ENCODE data around the gene RAB20.
"Not testable (repeated sequence)": the region's sequence is repeated elsewhere in the genome, so short reads cannot be mapped to it uniquely, and the experiment has no call there.

RAB20 gene

DNA sequence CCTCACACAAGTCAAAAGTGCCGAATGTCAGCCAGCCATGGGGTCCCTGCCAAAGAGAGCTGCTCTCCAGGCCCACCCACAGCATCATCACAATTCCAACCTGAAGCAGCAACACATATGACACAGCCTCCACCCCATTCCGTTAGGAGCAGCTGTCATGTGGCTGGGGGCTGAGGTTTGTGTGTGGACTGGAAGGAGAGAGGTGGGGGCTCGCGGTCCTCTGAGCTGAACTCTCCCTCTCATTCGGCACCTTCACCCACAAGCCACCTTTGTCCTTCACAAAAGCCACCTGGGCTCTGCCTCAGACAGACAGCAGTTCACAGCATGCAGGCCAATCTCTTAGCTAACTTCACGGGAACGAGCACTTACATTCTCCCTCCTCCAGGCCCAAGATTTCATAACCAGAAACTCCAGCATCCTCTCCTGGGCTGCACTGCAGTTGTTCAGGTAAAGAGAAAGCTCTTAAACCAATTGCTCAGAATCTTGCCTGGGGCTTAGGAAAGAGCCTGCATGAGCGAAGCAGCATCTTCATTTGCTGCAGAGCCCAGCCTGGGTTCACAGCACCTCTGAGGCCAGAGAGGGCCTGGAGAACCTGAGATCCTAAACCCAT is 7.2 kb downstream of the RAB20 start:
- DNase-seq = no peak

DNA sequence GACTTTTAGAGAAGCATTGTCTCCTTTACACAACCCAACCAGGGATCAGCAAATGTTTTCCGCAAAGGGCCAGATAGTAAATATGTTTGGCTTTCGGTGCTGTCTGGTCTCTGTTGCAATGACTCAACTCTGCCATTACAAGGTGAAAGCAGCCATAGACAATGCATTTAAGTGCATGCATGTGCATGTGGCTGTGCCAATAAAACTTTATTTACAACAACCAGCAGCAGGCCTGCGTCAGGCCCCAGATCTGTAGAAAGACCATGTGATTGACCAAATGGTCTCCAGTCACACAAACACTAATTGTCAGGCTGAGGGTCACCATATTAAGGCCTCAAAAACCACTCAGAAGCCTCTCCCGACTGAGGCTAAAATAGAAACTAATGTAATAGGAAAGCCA is 8.1 kb downstream of the RAB20 start:
- DNase-seq = no peak

DNA sequence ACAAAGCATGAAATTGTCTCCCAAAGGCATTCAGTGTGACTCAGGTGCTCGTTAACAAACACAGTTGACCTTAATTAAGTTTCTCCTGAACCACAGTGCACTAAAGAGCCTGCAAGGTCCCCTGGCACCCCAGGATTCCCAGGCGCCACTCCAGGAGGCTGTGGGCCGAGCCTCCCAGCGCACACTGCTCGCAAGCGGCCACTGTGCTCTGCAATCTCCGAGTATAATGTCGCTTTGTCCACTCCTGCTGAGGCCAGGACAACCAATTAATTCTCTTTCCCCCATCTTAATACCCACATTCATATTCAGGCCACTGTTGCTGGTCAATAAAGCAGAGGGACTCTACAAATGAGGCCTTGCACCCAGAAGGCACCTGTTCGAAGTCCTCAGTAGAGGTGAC is 8.8 kb downstream of the RAB20 start:
- DNase-seq = no peak

DNA sequence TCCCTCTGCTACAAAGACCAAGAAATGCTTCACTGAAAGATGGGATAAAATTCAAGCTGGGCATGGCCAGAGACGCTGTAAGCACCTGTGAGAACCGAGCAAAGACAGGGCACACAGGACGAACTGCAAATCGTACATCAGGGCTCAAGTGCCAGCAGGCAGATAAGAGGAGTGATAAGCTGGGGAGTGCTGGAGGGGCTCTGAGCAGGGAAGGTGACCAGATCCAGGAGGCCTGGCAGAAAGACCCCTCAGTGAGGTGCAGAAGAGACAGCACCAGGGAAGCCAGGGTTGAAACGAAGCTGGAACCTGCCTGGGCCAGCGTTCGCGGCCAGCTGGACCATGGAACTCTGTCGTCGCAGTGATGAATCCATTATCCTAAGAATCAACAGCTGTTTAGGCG is 10.2 kb downstream of the RAB20 start:
- no peak for DNase-seq

DNA sequence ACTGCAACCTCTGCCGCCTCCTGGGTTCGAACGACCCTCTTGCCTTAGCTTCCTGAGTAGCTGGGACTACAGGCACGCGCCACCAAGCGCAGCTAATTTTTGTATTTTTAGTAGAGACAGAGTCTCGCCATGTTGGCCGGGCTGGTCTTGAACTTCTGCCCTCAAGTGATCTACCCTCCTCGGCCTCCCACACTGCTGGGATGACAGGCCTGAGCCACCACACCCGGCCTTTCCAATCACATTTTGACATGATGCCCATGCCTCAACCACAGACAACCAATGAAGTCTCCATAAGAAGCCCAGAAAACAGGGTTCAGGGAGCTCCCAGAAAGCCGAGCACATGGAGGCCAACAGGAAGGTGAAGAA is 11.7 kb downstream of the RAB20 start:
- DNase-seq = no peak

DNA sequence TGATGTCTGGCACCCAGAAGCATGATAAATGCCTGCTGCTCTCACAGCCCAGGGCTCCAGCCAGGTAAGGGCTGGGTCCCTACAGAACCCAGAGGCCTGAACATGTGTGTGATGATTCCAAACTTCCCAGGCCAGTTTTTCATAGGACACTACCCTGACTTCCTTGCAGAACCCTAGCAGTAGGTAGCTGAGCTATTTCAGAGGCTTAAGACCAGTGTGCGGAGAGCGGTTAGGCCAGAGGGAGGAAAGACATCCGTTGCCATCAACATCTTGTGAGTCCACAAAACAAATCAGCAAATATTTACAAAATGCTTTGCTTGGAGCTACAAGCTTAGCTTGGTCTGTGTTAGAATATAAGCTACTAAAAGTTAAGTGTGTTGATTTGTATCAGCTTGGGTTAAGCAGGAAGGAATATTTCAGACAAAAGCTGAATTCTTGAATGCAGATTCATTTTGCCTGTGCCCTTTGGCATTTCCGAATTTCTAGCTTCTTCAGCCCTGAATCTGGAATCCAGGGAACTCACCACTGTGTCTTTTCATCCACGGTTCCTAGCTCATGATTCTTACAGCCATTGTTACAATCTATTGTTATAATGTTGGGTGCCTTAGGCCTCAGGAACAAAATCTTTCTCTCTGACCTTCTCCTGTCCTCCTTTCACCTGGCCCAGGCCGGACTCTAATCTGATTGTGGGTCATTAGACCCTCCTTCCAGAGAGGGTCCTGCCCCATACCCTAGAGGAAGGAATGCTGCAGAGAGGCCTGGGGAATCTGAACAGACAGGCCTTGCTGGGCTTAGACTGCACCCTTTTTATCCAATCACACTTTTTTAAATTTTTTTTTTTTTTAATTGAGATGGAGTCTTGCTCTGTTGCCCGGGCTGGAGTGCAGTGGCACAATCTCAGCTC is 12.4 kb downstream of the RAB20 start:
- no peak for DNase-seq

DNA sequence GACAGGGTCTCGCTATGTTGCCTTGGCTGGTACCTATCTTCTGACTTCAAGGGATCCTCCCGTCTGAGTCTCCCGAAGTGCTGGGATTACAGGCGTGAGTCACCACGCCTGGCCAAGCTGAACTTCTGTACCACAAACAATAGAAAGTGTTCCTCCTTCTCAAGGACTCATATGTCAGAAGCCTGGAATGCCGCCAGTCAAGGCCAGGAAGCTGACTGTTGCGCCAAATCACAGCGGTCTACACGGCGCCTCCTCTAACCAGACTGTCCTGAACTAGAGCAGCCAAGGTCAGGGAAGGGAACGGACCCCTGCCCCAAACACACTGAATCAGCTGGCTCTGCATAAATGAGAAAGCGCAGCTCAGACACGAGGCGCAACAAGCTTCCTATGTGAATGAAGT is 14.6 kb downstream of the RAB20 start:
- no peak for DNase-seq

DNA sequence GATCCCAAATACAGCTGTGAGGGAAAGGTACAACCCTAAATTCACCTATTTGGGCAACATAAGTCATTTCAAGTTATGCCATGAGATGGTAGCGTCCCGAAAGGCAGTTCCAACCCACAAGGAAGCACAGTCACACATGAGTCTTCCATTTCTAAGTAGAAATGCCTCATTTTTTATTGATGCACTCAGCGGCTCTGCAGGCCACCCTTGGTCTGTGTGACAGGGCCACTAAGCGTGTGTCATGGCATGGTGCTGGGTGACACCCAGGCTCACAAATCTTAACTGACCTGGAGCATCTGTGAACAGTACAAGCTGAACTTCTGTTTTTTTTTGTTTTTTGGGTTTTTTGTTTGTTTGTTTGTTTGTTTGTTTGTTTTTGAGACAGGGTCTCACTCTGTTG is 15.1 kb downstream of the RAB20 start:
- no peak for DNase-seq

DNA sequence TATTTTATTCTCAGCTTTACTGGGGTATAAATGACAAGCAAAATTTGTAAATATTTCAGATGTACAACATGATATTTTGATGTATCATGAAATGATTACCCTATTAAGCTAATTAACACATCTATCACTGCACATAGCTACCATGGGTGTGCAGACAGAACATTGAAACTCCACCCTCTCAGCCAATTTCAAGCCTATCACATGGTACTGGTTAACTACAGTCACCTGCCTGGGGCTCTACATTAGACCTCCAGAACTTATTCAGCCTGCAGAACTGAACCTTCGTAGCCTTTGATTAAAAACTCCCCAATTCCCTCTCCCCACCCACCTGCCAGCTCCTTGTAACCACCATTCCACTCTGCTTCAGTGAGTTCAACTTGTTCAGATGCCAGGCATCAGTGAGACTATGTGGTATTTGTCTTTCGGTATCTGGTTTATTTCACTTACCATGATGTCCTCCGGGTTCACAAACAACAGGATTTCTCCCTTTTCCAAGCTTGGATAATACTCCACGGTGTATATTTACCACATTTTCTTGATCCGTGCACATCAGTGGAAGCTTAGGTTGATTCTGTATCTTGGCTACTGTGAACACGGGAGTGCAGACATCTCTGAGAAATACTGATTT is 19.2 kb downstream of the RAB20 start:
- no peak for DNase-seq

DNA sequence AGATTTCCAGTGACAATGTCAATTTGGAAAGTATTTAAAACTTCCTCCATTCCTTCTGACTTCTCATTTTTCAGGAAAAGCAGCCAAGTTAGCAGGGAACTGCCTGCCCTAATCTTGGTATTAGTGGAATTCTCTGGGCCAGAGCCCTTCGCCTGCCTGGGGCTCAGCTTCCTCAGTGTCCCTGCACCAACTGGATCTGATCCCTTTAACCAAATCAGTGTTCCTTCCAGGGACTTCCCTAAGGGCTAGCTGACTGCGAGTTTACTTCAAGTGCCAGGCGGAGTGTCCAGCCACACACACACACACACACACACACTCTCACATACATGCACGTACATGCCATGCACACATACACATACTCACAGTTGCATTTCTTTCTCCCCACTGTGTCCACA is 20.0 kb downstream of the RAB20 start:
- DNase-seq = no peak

DNA sequence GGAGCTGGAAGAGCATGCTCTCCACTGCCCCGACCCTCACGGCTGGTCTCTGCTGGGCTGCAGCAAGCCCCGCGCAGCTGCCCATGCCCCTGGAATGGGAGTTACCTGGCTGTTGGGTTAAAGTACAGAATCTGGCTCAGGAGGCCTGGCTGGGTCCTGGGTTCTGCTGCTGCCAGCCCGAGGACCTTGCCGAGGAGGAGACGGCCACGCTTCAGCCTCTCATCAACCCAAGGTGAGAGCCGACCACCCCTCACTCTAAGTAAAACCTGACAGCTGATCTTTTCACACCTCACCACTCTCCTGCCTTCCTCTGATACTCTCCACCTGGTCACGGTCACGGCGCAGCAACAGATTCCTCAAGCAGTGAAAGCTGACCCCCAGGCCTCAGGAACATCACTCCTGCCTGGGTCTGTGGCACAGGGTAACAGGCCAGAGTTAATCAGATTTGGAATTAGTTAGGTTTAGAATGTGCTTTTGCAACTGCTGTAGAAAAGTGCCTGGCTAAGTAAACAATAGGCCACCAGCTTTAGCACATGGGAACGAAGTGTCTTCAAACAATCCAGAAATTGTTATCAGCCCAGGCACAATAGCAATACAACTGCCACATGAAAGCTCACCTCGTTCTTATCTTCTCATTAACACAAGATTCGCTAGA is 20.5 kb downstream of the RAB20 start:
- DNase-seq = no peak

DNA sequence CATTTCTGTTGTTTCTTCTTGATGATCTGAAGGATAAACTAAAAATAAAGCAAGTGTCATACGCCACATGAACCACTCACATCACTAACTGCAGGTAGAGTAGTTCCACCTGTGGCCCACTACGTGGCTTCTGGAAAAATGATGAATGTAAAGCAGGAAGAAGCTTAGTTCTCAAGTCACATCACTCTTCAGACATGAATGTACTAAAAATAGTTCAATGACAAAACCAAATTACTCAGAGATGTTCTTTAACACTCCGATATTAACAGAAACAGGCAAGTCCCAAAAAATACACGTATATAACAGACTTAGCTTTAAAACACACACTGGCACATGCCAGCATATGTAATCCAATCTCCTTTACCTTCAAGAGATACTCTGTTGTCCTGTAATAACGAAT is 21.6 kb downstream of the RAB20 start:
- no peak for DNase-seq

DNA sequence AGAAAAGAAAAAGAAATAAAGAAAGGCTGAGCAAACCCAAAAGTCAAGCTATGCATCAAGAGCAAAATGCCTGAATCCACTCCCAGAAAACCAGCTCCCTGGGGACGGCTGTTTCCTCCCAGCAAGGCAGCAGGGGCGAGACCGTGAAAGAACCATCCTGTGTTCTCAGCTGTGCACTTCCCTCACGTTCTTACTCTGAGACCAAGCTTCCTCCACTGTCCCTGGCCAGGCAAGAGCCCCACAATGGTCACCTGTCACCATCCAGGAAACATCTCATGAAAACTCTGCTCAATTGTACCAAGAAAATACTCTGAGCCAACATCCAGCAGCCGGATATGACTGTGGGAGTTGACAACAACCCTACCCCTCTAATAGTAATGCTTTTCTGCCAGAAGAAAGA is 22.9 kb downstream of the RAB20 start:
- DNase-seq = peak in 1 of 3 experiments; percentile 67

DNA sequence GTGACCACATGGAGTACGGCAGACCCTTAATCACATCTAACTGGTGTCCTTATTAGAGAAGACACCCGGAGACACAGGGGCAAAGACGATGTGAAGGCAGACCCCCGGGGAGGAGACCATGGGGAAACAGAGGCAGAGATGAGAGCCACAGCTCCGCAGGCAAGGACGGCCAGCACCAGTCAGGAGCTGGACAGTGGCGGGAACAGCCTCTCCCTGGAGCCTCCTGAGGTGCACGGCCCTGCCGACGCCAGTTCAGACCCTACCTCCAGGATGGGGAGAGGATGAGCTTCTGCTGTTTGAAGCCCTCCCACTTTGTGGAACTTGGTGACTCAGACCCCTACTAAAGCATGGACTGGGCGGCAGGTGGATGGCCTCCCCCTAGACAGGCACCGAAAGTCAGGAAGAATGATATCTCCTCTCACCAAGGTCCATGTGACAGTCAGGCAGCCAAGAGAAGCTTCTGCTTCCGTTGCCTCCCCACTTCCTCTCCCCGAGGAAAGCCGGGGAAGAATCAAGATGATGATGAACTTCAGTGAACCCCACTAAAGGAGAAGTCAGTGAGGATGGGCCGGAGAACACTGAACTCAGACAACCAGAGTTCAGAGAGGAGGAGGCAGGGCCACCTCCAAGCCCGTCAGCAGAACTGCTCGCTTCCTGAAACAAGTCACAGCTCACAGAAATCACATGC is 25.4 kb downstream of the RAB20 start:
- DNase-seq = no peak

DNA sequence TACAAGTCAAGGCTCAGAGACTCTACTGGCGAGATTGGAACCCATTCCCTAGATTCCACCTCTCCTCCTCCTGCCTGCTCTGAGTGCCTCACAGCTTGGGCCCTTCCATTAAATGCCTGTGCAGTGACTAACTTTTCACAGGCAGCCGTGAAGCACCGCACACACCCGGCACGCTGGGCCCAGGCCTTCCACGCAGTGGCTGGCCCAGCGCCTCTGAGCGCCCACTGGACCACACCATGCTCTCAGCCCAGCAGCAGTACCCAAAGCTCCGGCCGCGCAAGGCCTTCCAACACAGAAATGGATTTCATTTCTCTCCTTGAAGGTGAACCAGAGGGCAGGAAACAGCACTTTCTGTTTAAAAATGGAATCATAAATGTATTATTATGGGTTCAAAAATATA is 26.0 kb downstream of the RAB20 start:
- no peak for DNase-seq

DNA sequence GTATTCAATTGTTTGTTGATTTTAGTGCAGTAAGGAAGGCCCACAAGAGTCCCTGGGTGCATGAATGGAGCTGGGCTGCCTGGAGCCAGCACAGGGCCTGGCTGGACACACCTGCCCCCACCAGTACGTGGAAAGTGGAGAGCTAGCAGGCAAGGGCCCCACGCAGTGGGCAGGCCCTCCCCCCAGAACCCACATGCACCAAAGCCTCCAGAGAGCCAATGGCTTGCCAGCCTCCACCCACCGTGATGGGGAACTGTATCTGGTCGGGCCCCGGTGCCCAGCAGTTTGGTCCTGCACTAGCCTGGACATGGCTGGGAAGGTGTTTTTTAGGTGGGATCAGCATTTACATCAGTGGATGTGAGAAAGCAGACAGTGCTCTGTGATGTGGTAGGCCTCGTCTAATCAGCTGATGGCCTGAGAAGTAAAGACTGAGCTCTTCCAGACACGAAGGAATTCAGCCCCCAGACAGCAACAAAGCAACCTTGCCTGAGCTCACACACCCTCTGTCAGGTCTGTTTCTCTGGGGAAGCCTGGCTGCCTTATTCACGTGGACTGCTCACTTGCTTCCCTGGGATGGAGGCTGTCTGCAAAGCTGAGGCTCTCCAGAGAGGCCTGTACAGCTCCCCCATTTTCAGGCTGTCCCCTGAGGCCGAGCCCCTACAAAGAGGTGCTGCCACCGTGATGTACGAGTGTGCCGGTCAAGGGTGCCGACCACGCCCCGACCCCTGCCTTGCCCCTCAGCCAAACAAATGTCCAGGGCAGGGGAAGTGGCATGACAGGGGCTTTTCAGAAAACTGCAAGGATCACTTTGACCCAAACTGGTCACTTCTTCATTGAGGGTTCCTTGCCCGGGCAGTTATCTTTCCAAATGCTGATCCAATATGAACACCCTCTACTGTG is 27.5 kb downstream of the RAB20 start:
- DNase-seq = no peak

DNA sequence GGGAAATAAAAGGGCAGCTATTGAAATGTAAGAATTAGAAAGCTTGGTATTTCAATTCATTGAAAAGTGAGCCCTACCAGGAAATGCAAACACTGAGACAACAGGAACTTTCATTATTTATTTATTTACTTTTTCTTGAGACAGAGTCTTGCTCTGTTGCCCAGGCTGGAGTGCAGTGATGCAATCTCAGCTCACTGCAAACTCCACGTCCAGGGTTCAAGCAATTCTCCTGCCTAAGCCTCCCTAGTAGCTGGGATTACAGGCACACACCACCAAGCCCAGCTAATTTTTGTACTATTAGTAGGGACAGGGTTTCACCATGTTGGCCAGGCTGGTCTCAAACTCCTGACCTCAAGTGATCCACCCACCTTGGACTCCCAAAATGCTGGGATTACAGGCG is 29.3 kb downstream of the RAB20 start:
- not testable (repeated sequence) for DNase-seq

DNA sequence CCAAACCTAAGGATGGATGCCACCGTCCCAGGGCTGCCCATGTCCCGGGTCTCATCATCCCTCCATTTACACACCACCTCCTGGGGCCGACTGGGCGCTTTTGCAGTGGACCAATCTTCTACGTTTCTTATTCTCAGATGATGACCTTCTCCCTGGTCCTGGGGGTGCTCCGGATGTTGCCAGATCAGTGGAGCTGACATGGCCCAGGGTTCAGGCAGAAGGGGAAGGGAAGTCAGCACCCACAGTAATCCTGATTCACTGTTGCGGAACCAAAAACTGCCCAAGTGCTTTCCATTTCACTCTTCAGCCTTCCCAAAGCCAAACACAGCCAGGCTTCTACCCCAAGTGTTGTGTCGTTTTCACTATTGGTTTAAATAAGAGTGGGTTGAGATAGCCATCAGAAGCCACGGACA is 29.8 kb downstream of the RAB20 start:
- peak in 1 of 3 experiments; percentile 63 for DNase-seq

DNA sequence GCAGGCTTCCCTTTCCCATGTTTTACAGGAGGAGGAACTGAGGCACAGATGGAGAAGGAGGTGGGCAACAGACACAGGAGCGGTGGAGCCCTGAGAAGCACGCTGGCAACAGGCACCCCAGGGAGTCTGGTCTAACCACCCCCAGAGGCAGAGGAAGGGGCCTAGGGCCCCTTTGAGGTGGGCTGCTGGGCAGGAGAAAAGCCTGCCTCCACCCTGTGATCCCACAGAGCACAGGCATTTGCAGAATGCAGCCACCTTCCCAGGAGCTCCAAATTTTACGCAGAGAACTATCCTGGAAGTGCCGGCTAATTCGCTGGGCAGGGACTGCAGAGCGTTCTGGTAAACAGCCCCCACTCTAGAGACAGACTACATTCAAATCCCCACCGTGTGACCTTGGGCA is 30.4 kb downstream of the RAB20 start:
- DNase-seq = no peak

DNA sequence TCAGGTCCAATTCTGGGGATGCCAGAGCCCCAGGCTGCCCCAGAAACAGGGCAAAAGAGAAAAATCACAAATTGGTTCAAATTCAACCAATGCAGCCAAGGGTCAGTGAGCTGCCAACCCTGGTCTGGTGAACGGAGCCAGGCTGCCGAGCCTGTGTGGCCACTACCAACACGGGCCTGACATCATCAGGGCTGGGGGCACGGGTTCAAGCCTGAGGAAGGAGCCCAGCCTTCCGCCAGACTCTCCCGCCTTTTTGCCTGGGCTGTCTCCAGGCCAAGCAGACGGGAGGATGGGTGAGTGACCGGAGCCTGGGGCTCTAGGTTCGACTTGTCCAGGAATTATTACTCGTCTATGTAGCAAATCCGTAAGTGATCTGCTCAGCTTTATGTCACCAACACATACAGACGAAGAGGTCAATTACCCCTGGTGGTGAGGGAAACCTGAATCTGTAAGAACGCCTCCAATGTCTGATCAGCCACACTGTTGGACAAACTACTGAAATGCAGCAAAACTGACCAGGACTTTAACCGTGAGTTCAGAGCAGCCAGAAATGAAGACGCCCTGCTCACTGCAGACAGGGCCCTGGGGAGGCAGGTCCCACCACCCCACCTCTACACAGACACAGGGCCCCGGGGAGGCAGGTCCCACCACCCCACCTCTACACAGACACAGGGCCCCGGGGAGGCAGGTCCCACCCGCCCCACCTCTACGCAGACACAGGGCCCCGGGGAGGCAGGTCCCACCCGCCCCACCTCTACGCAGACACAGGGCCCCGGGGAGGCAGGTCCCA is 31.8 kb downstream of the RAB20 start:
- no peak for DNase-seq

DNA sequence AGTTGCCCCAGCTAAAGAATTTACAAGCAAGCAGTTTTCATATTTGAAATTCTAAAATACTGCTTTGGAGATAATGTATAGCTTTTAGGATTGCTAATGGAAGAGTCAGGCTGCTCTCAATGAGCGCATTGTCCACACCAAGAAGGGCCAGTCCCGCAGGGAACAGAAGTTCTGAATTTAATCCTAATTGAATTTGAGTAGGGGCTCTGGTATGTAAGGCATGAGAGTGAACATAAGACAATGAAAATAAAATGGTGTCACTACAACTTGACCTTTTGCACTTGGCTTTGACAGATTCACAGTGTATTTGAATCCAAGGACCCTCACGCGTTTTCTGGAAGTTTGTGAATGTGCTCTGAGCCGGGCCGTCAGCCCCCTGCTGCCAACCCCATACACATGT is 32.6 kb downstream of the RAB20 start:
- DNase-seq = no peak
